Esophagus muscularis mucosa (tissue), 4 donors: Measurements from ENCODE around the gene RGMB. TPM values are rescaled to one million over a fixed set of nuclear protein-coding genes. Genes with fewer than 3 reads are reported as not detected.

Experiments
- DNase-seq: peaks from one replicate; pipeline ENCODE4 v3.0.0-alpha.2; 2017; ENCODE audit errors: extremely low spot score
- H3K27ac ChIP-seq, 4 donors: fragments of 200-600 bp; sonication (generic); replicated peaks in 1 of 4; 1 replicate in 3 of 4; 2 replicates in 1 of 4; pipeline ENCODE4 v1.5.1; 2016 to 2019; ENCODE audit warnings: mild to moderate bottlenecking in 1 of 4
- H3K27me3 ChIP-seq, 4 donors: fragments of 200-600 bp; sonication (generic); one replicate each; pipeline versions ENCODE4 v1.5.1 to v1.6.0; 2016 to 2019
- H3K36me3 ChIP-seq, 4 donors: fragments of 200-600 bp; sonication (generic); one replicate each; pipeline ENCODE4 v1.5.1; 2016 to 2019
- H3K4me1 ChIP-seq, 4 donors: fragments of 200-600 bp; sonication (generic); one replicate each; pipeline ENCODE4 v1.5.1; 2016 to 2019
- H3K4me3 ChIP-seq, 4 donors: fragments of 200-600 bp; sonication (generic); 1 replicate in 2 of 4; 2 replicates in 2 of 4; pipeline ENCODE4 v1.5.1; 2016 to 2019; ENCODE audit warnings: mild to moderate bottlenecking in 4 of 4, moderate library complexity in 1 of 4
- H3K9me3 ChIP-seq, 4 donors: fragments of 200-600 bp; sonication (generic); 1 replicate in 3 of 4; 2 replicates in 1 of 4; pipeline ENCODE4 v1.5.1; 2016 to 2019
- CTCF ChIP-seq, 3 experiments: fragments of 200-600 bp in 2 of 3; fragments of 450-650 bp in 1 of 3; sonication (generic) in 2 of 3; IDR thresholded peaks; one replicate each; pipeline ENCODE4 v1.5.1; 2017 to 2019; ENCODE audit warnings: antibody characterized with exemption in 3 of 3, mild to moderate bottlenecking in 2 of 3, moderate library complexity in 1 of 3
- EP300 ChIP-seq: sonication (generic); formaldehyde crosslinking; IDR thresholded peaks from one replicate; pipeline ENCODE4 v1.6.1; 2017; ENCODE audit warnings: antibody characterized with exemption
- POLR2A ChIP-seq: fragments of 450-650 bp; IDR thresholded peaks from one replicate; pipeline ENCODE4 v1.6.1; 2017; ENCODE audit warnings: antibody characterized with exemption, moderate library complexity, mild to moderate bottlenecking, low read depth
- POLR2AphosphoS5 ChIP-seq, 2 donors: sonication (generic); formaldehyde crosslinking; IDR thresholded peaks; one replicate each; pipeline ENCODE4 v1.6.1; 2017; ENCODE audit warnings: antibody characterized with exemption in 2 of 2
- WGBS: methylation state at CpG from one replicate; pipeline ENCODE4 v1.1.5; 2018; 5-methylcytosine and 5-hydroxymethylcytosine counted together
- intact Hi-C: fragments of 100-400 bp; cut with DNase I; formaldehyde crosslinking; loops from one replicate; pipeline ENCODE4 v1.15.1; 2023
- total RNA-seq, 4 donors: library from RNA; depleted of rRNA; stranded (reverse); fragments of >200 nt; gene quantifications; one replicate each; pipeline versions ENCODE4 v1.1.0 to v1.2.1, GENCODE V29; 2016

RGMB gene
- total RNA-seq, 4 donors from 2014 or later, result 145 to 198 (median 183) TPM

- H3K27ac ChIP-seq, result peak overlapping the region; percentile 93 to 94 (median 93)
- 0% methylated on average over 7 of the region's 12 CpGs for WGBS
These were observed 3.6 kb upstream of the RGMB start for GRCh38 chr5:98769959-98770208.

GRCh38 chr5:98770209-98770910, 3.1 kb upstream of the RGMB start:
- H3K4me3 ChIP-seq, result peak overlapping the region; percentile 81 to 94 (median 90)
- peak overlapping the region; percentile 93 to 94 (median 93) for H3K27ac ChIP-seq
- H3K27me3 ChIP-seq, result no peaks in the 10 kb centered on the region
- WGBS, result under 1% methylated on average over 28 of the region's 39 CpGs
- TF ChIP-seq EP300 (no peak), POLR2AphosphoS5 (IDR thresholded peaks at IDR 0.05) (peak; percentile 23 to 50)
- no peaks in the 10 kb centered on the region for H3K9me3 ChIP-seq
- H3K4me1 ChIP-seq, result peaks cover 18 to 46% (median 36%) of the 10 kb centered on the region in 4 donors
- no peak for DNase-seq
- intact Hi-C loops, result loop anchor here (5.0 to 10.0 kb wide), 2 partner anchors 154 to 338 kb away; partner anchors contain the start of gene CHD1
- peaks cover 0 to 6% (median 0%) of the 10 kb centered on the region in 4 donors for H3K36me3 ChIP-seq

More at GRCh38 chr5:98769959-98770208, 3.6 kb upstream of the RGMB start:
- intact Hi-C loops, result loop anchor here (2.0 to 10.0 kb wide), 4 partner anchors 155 to 1539 kb away; partner anchors contain the start of gene CHD1
- Histone ChIP-seq H3K27me3 (no peaks in the 10 kb centered on the region), H3K9me3 (no peaks in the 10 kb centered on the region), H3K4me1 (peaks cover 13 to 41% (median 33%) of the 10 kb centered on the region in 4 donors), H3K4me3 (peak overlapping the region; percentile 81 to 94 (median 90)), H3K36me3 (peaks cover 0 to 6% (median 0%) of the 10 kb centered on the region in 4 donors)
- TF ChIP-seq POLR2A, result no peak
- no peak for TF ChIP-seq CTCF (IDR thresholded peaks at IDR 0.05)
- TF ChIP-seq POLR2AphosphoS5 (IDR thresholded peaks at IDR 0.05), result no peak
- TF ChIP-seq EP300, result no peak
- no peak for DNase-seq

DNA sequence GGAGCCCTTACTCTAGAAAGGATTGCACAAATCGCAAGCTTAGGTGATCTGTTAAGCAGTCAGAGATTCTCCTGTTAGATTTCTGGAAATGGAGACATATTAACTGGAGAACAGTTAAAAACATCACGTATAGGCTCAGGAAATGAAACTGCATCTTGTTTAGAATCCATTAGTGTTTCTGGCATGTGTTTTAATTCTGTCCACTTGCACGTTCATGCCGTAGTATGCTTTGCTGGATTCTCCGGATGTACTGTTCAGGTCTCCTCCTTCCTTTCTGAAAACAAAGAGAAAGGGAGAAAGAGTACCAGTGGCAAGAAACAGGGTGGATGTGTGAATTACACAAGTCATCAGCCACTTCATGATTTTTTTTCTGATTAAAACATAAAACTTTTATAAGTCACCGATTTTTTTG, 2.5 kb upstream of the RGMB start:
- Histone ChIP-seq H3K27ac (peak overlapping the region; percentile 93 to 94 (median 93)), H3K9me3 (no peaks in the 10 kb centered on the region), H3K4me1 (peaks cover 23 to 52% (median 38%) of the 10 kb centered on the region in 4 donors), H3K36me3 (peaks cover 0 to 6% (median 0%) of the 10 kb centered on the region in 4 donors), H3K27me3 (no peaks in the 10 kb centered on the region), H3K4me3 (peak overlapping the region; percentile 81 to 94 (median 90))
- no peak for DNase-seq
- no peak for TF ChIP-seq EP300
- no peak for TF ChIP-seq CTCF (IDR thresholded peaks at IDR 0.05)
- no peak for TF ChIP-seq POLR2AphosphoS5 (IDR thresholded peaks at IDR 0.05)
- TF ChIP-seq POLR2A, result no peak
- WGBS, result 2% methylated on average over 6 of the region's 6 CpGs
- intact Hi-C loops, result loop anchor here (5.0 to 10.0 kb wide), 2 partner anchors 154 to 339 kb away; partner anchors contain the start of gene CHD1

- peak overlapping the region; percentile 93 to 94 (median 93) for H3K27ac ChIP-seq
- TF ChIP-seq POLR2A, result no peak
- TF ChIP-seq CTCF (IDR thresholded peaks at IDR 0.05), result peak; percentile 83 to 94 (median 91)
- peak; percentile 26 to 54 for TF ChIP-seq POLR2AphosphoS5 (IDR thresholded peaks at IDR 0.05)
- H3K36me3 ChIP-seq, result peaks cover 0 to 6% (median 0%) of the 10 kb centered on the region in 4 donors
- no peak for DNase-seq
- no peaks in the 10 kb centered on the region for H3K9me3 ChIP-seq
- WGBS, result 3% methylated on average over 18 of the region's 18 CpGs
- intact Hi-C loops, result loop anchor here (5.0 to 10.0 kb wide), 2 partner anchors 153 to 339 kb away; partner anchors contain the start of gene CHD1
- H3K27me3 ChIP-seq, result no peaks in the 10 kb centered on the region
- H3K4me1 ChIP-seq, result peaks cover 27 to 58% (median 41%) of the 10 kb centered on the region in 4 donors
- peak overlapping the region; percentile 81 to 94 (median 90) for H3K4me3 ChIP-seq
These were observed 1.9 kb upstream of the RGMB start for GRCh38 chr5:98771382-98772109.
